Left renal cortex interstitium (tissue), 4 donors: Measurements from ENCODE around the gene OPA3. TPM values are rescaled to one million over a fixed set of nuclear protein-coding genes. Genes with fewer than 3 reads are reported as not detected.
A peak's percentile ranks its signal among the peaks of the same experiment; 100 is the strongest.
"Not testable (repeated sequence)": the region's sequence is repeated elsewhere in the genome, so short reads cannot be mapped to it uniquely, and the experiment has no call there.

Source experiments
- DNase-seq, 4 donors: peaks; one replicate each; pipeline ENCODE4 v3.0.0-alpha.2; 2013; ENCODE audit warnings: low read depth in 4 of 4, low spot score in 2 of 4, missing footprints in 1 of 4
- polyA plus RNA-seq, 4 donors: library from polyadenylated mRNA; unstranded; fragments of 120-200 nt; gene quantifications; one replicate each; pipeline ENCODE4 v1.2.1, GENCODE V29; 2013; ENCODE audit not compliant: insufficient read length in 4 of 4

Gene OPA3
- polyA plus RNA-seq, 4 donors: 9.7 to 13.3 (median 10.6) TPM

DNA sequence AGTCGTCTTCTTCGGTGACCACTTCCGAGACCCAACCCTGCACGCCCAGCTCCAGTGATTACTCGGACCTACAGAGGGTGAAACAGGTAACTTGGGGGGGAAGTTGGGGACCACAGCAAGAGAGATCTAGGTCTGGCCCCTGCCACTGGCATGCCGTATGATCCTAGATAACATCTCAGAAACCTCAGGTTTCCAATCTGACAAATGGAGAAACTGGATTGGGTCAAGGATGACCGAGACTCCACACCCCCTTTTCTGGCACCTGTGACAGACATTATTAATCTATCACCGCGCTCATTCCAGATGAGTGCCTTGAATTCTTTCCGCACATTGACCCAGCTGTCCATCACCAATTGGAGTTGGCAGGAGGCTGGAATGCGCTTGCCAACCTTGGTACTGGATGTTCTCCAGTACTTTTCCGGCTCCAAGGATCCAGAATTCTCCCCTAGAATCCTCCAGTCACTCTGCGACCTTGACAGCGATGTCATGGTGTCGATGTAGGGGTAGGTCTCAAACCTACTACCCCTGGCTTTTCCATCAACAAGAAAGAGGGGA, 60.0 kb downstream of the OPA3 start:
- no peak for DNase-seq

DNA sequence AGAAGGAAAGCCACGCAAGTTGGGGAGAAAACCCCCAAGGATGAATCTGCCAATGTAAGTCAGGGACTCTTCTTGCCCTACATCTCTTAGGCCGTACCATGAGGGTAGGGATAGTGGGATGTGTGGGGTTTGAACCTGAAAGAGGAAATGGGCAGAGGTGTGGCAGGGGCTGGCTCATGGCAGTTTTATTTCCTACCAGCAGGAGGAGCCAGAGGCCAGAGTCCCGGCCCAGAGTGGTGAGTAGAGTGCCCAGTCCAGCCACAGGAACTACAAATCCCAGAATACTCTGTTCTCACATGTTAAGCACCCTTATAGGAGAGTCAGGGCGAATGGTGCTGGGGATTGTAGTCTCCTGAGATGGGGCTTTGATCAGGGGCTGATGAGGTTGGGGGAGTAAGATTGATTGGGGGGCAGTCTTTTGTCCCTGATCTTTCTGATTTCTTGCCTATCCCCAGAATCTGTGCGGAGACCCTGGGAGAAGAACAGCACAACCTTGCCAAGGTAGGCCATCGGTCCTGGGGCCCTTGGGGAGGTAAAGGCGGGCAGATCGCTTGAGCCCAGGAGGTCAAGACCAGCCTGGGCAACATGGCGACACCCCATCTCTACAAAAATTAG, 60.9 kb downstream of the OPA3 start:
- DNase-seq: peak in 2 of 4 donors; percentile 67 to 87

DNA sequence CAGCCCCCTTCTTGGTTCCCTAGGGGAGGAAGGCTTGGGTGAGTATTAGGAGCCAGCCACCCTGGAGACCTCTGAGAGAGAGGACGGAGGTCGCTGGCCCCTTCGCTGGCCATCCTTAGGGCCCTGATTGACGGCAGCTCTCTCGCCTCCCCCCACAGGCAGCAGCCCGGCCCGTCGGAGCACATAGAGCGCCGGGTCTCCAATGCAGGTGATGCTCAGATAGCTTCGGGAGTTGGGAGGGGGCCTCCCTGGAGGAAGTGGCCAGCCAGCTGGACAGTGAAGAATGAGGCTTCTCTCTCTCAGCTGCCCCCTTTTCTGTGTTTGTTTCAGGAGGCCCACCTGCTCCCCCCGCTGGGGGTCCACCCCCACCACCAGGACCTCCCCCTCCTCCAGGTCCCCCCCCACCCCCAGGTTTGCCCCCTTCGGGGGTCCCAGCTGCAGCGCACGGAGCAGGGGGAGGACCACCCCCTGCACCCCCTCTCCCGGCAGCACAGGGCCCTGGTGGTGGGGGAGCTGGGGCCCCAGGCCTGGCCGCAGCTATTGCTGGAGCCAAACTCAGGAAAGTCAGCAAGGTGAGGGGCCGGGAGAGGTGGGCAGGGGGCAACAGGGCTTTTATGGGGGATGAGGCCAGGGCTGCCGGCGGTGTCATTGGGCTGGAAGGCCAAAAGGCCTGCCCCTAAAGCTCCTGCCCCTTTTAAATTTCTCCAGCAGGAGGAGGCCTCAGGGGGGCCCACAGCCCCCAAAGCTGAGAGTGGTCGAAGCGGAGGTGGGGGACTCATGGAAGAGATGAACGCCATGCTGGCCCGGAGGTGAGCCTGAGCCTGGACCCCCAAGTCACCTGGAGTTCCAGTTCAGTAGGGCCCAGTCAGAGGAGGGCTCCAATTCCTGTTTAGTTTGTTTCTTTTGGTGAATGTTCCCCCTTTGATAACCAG, 62.3 kb downstream of the OPA3 start:
- no peak for DNase-seq

DNA sequence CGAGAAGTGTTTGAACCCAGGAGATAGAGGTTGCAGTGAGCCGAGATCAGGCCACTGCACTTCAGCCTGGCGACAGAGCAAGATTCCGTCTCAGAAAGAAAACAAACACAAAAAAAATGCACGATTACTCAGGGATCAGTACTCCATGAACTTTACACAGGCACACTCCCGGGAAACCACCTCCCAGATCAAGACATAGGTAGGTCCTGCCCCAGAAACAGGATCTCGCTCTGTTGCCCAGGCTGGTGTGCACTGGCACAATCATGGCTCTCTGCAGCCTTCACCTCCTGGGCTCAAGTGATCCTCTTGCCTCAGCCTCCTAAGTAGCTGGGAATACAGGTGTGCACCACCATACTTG, 66.2 kb downstream of the OPA3 start:
- DNase-seq: no peak

DNA sequence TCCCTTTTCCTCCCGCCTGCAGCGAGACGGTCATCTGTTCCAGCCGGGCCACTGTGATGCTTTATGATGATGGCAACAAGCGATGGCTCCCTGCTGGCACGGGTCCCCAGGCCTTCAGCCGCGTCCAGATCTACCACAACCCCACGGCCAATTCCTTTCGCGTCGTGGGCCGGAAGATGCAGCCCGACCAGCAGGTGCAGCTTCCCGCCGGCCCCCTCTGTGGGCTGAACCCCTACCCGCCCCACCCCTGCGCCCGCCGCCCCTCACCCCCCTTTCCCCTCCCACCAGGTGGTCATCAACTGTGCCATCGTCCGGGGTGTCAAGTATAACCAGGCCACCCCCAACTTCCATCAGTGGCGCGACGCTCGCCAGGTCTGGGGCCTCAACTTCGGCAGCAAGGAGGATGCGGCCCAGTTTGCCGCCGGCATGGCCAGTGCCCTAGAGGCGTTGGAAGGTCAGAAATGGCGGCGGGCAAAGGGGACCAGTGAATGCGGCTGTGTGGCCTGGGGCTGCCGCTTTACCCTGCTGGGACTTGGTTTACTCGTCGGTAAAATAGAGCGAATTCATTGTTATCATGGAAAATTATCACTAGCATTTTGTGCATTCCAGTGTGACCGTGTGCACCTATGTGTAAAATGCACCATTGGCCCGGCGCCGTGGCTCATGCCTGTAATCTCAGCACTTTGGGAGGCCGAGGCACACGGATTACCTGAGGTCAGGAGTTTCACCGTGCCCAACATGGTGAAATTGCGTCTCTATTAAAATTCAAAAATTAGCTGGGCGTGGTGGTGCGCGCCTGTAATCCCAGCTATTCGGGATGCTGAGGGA, 66.7 kb downstream of the OPA3 start:
- no peak for DNase-seq

DNA sequence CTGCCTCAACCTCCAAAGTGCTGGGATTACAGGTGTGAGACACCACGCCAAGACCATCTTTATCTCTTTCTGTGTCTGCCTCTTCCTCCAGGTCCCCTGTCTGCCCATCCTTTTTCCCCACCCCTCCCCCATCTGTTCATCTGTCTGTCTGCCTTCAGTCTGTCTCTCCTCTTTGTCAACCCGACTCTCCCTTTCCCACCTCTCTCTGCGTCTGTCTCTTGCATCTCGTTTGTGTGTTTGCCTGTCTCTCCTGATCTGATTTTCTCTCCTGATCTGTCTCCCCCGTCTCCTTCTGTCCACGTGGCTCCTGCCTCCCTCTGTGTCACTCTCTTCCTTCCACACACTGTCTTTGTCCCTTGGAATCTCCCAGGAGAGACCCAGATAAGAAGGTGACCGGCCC, 67.4 kb downstream of the OPA3 start:
- no peak for DNase-seq

DNA sequence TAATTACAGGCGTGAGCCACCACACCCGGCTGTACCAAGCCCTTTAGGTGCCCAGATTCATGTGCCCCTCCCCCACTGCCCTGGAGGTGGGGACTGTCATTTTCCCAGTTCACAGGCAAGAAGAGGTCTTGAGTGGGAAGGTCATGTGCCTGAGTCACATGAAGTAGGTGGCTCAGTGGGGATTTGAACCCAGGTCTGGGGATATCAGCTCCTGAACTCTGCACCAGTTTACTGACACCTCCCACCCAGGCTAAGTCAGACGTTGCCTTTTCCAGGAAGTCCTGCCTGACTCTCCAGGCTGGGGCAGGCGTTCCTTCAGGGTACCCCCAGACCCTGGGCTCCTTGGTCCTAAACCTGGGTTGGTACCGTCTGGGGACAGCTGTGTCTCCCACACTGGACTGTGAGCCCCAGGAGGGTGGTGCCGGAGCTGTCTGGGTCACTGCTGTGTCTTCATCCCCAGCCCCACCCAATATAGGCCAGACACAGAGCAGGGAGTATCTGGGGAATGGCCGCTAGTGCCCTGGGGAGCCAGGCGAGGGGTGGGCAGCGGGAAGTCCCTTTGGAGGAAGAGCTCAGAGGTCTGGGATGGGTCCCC, 68.7 kb downstream of the OPA3 start:
- no peak for DNase-seq

DNA sequence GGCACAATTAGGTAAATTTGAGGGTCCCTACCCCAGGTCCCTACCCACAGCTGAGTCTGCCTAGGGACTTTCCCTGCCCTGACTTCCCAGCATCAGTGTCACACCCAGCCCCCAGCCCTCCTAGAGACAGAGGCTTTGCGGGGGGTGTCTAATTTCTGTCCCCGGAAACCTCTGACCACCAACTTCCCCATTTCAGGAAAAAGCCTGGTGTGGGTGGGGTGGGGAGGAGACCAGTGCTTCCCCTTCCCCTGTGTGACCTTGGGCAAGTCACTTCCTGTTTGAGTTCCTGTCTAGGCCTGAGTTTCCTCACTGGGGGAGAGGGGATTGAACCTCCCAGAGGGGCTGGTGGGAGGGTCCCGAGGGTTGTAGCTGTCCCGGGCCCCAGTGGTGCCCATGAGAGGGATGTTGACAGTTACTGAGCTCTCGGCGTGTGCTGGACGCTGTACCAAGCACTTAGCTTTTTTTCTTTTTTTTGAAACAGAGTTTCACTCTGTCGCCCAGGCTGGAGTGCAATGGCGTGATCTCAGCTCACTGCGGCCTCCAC, 69.4 kb downstream of the OPA3 start:
- no peak for DNase-seq

DNA sequence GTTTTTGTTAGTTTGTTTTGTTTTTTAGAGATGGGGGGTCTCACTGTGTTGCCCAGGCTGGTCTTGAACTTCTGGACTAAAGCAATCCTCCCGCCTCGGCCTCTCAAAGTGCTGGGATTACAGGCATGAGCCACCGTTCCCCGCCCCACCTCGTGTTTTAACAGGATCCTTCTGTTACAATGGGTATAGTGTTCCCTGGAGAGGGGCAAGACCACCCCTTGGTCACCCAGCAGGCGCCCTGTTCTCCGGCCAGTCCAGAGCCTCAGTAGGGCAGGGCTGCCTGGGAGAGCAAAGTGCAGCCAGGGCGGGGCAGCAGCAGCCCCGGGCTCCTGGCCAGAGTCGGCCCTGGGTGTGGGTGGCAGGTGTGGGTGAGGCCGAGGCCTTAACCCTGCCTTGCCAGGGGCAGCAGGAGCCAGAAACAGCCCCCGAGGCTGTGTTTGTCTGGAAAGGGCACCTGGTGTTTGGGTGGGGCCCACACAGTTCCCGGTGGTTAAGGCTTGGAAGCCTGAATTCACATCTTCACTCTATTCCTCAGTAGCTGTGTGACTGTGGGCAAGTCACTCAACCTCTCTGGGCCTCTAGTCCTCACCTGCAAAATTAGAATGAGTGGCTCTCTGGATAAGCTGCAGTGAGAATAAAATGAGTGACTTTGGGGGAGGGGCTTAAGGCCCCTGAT, 70.1 kb downstream of the OPA3 start:
- DNase-seq: no peak

DNA sequence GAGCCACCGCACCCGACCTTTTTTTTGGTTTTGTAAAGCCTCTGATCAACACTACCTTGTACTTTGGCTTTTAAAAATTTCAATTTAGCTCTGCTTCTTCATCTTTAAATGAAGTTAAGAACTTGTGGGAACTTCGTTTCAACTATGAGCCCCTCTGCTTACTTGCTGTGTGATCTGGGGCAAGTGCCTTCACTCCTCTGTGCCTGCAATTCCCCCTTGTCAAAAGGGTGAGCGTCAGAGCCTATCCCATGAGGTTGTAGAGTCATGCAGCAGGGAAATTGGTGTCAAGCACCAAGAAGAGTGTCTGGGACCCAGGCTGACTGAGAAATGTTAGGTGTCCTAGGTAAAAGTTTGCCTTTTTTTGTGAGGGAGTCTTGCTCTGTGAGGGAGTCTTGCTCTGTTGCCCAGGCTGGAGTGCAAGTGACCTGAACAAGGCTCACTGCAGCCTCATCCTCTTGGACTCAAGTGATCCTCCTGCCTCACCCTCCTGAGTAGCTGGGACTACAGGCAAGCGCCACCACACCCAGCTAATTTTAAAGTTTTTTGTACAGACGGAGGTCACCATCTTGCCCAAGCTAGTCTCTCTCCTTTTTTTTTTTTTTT, 71.6 kb downstream of the OPA3 start:
- DNase-seq: no peak

DNA sequence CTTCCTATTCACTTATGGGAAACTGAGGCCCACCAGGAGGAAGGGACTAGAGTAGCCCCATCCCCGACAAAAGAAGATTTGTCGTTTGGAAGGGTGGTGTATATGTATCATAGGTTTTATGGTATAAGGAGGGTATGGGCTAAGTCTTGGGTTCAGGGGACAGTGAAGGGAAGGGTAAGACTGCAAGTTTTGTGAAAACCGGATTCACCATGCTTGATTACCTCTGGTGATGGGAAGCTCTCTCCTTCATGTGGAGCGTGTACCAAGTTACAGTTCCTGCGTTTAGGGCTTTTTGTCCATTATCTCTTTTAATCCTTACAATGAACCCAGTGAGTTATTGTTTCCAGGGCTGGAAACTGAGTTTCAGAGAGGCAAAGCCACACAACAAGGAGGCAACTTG, 73.5 kb downstream of the OPA3 start:
- DNase-seq: no peak

DNA sequence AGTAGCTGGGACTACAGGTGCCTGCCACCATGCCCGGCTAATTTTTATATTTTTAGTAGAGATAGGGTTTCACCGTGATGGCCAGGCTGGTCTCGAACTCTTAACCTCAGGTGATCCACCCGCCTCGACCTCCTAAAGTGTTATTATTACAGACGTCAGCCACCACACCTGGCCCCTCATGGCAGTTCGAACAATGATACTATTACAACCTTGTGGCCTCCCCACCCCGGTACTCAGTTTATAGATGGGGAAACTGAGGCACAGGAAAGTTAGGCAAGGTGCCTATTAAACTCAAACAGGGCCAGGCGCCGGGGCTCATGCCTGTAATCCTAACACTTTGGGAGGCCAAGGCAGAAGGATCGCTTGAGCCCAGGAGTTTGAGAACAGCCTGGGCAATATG, 74.2 kb downstream of the OPA3 start:
- DNase-seq: not testable (repeated sequence)

DNA sequence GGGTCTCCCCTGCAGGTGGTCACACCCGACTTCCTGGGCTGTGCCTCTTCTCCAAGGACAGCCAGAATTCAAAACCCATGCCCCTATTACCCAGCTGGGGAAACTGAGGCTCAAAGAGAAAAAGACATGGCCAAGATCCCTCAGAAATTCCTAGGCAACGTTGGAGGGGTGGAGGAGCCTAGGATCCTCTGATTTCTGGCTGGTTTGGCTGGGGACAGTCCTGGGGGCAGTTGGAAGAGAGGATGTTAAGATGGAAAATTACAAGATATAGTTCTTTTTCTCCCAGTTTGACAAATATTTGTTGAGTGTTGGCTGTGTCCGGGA, 74.9 kb downstream of the OPA3 start:
- DNase-seq: no peak

DNA sequence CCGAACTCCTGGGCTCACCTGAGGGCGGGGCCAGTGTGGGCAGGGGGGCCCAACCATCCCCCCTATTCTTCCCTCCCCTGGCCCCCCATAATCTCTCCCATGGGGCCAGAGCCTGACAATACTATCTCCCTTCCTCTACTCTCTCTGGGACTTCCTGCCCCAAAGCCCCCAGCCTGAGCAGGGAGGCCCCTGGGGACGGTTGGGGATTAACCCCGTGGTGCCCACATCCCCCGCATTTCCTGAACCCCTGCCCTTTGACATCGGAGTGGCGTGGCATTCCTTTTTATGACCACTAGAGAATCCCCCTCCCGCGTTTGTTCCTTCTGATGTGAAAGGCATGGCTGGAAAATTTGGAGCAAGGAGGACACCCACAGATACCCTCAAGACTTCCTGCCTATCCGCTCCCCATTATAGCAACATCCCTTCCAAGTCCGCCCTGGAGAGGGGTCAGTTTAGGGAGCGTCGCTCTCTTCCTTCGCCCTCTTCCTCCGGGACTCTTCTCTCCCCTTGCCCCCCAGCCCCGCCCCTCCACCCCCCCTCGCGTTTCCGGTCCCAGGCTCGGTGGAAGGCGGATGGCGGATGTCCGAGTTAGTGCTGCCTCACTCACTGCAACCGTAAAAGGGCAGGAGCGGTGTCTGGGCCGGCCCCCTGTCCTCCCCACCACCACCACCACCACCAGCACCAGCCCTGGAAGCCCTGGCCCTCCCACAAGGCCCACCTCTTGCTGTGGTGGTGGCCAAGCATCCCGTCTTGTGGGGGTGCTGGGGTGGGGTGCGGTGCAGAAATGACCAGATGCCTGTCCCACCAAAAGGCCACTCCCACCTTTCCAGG, 75.5 kb downstream of the OPA3 start:
- DNase-seq: no peak

DNA sequence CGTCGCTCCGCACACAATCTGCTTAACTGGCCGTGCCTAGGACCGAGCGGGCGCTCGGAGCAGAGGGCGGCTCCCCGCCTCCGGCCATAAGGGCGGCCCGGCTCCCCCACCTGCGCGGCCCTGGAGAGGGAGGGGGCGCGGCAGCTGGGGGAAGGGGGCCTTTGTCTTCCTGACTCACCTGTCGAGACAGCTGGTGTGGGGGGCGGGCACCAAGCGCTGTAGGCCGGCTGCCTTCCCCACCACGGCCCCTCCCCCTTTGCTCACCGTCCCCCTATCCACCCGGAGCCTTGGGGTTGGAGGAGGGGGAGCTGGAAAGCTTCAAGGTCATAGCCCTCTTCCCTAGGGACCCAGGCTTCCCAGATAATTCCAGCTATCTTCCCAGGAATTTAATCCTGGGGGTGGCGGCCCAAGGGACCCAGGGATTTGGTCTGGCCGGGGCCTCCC, 76.2 kb downstream of the OPA3 start:
- no peak for DNase-seq

DNA sequence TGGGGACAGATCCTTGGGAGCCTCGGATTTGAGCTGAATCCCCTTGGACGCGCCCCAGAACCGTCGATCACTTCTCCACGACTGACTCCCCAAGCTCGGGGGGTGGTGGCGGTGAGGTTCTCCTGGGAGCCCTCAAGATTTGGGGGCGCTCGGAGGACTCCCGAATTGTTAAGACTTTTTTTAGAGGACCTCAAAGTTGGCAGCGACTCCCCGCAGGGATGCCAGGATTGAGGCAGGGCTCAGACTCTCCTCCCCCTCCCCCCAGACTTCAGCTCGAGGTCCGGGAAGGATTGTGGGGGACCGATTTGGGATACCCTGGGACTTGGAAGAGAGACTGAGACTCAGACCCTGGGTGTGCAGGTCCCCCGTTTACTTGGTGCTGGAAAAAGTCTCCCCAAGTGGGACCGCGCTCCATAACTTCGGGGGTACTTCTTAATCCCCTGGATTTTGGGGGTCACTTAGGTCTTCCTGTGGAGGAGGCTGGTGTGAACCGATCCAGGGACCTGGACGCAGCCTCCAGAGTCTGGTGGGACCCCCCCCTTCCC, 76.7 kb downstream of the OPA3 start:
- DNase-seq: no peak

DNA sequence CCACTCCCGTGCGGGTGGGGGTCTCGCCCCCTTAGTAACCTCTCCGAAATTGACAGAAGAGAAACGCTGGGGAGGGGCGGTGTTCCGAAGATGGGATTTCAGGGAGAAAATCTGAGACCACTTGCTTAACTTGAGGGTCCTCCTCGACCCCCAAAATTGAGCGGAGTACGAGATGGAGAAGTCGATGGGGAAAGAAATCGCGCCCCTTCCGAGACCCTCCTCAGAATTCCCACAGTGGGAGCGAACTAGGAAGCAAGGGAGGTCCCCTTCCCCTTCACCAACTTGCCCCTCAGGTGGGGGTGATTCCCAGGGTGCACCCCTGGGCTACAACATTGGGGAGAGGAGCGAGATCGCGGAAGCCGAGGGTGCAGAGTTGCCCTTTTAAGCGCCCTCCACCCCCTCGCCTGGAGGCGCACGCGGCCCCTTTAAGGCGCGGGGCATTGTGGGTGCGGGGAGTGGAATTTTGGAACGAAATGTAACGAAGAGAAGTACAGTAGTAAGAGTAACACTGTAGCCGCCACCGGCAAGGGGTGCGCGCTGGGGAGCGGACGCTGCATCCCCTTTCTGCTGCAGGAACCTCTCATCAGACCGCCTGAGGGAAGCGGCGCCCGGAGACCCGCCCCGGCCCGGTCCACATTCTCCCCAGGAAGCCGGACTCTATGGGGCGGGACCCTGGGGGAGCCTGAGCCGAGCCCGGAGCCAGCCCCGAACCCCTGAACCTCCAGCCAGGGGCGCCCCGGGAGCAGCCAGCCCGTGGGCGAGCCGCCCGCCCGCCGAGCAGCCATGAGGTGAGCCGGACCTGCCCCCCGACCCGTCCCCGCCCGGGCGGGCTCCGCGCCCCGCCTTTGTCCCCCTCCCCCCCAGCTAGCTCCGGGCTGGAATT, 77.4 kb downstream of the OPA3 start, which contains the start of gene VASP:
TSS of gene VASP (plus strand) at position 491 of the 883 bp plus-strand sequence. CDS start at position 784, 293 bp downstream.
- DNase-seq: peak in 2 of 4 donors; percentile 70 to 75
